T-helper 9 cell (primary cell): ENCODE data around the gene SLC12A8.
A peak's percentile ranks its signal among the peaks of the same experiment; 100 is the strongest.

ENCODE experiments used
- DNase-seq: peaks from one replicate; pipeline ENCODE4 v3.0.0-alpha.2; 2020

SLC12A8 gene

DNA sequence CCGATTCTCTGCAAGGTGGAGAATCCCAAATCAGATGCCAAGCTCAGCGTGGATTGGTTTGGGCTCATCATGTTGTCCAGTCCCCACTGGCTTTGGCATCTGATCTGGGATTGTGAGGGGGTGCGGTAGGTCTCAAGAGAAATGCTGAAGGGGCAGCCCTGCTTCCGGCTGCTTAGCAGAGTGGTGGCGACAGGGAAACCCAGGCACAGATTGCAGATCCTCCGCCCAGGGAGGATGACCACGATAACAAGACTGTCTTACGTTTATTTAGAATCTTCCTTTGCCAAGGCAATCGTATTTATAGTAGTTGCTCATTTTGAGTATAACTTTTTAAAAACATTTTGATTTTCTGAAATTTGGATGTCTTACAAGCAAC, 61.1 kb downstream of the SLC12A8 start:
- DNase-seq = no peak

DNA sequence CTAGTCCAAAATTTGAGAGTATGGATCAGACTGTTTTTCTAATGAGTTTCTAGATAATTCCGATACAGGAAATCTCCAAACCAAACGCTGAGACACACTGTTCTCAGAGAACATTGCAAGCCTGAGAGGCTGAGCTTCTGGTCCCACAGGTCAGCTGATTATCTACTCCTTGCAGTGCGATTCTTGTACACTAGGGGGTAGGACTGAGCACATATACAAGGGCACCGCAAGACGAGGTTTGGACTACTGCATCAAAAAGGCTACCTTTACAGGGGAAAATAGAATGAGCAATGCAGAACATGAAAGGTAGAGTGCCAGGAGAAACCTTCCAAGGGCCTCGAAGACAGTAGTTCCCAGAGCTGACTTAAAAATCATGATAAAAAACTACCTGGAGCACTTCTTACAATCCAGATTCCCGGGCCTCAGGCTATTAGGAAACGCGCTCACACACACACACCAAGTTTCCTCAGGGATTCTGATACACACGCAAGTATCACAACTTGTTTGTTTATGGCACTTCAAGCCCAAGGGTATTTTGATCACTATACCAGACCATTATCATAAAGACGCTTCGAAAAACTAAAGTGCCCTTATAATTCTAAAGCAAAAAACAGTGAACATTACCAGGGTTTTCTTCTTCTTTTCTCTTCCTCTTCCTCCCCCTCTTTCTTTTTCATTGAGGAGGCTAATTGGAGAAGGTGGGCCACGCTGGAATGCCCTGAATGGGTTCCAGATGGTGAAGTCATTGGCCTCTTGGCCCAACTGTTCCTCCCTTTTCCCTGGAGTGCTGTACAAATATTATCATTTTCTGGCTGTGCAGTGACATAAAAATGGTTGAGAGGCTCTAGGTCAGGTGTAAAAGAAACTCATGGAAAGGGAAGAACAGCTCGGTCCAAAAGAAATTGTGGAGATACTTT, 61.8 kb downstream of the SLC12A8 start:
- peak; percentile 21 for DNase-seq

DNA sequence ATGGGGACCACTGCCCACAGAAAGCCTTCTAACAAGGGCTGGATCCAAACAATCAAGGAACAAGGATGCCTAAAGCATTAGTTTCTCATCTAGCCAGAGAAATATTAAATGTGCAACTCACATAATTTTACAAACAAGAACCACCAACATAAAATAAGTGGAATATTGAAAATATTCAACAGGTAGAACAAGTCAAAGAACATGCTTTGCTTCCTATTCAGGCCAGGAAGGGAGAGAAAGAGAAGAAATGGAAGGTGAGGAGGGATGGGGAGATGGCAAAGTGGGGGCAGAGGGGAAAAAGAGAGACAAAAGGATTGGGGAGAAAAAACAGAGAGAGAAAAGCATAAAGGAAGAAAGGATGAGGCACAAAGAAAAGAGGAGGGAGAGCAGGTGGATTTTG, 63.1 kb downstream of the SLC12A8 start:
- no peak for DNase-seq

DNA sequence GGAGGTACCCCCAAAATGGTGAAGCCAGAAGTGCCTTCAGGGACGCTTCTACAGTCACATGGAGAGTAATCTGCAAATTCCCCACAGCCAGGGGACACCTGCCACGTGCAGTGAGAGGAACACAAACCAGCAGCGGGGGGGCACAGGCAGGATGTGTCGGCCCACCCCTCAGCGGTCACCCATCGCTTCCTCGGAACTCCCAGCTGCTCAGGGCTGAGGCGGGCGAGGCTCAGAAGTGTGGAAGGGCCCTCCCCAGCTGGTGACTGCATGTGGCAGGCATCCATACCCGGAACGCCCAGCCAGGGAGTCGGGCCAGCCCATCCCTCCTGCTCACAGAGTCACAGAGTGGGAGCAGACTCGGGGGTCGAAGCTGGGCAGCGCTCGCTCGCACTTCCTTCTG, 63.7 kb downstream of the SLC12A8 start:
- DNase-seq = no peak

DNA sequence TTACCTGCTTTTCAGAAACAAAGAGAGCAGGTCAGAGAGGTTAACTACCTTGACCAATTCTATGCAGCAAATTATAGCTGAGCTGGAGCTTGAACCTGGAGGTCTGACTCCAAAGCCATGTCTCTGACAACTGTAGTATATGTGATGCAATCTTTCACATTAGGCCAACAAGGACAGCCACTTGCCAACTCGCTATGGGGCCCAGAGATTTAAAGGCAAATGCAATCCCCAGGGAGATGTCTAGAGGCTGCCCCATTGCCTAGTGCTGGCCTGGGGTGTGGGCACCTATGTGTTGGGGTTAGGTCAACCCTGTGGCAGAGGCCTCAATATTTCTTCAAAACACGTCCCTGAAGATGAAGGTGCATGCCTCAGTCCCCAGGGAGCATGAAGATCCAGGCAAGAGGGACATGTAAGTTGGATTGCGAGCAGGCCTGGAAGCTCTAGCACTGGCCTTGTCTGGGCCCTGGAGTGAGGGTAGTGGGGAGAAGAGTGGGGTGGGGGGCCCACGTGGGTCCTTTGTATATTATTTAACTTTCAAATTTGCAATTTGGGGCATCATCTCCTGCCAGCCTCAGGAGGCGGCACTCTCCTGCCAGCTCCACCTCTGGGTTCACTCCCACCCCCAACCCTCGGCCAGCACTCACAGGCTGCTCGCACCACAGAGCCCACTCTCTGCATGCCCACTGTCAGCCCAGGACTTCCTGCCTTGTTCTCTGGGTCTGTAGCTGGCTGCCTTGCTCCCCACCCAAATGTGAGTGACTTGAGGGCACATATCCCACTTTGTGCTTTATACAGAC, 64.3 kb downstream of the SLC12A8 start:
- DNase-seq = no peak

DNA sequence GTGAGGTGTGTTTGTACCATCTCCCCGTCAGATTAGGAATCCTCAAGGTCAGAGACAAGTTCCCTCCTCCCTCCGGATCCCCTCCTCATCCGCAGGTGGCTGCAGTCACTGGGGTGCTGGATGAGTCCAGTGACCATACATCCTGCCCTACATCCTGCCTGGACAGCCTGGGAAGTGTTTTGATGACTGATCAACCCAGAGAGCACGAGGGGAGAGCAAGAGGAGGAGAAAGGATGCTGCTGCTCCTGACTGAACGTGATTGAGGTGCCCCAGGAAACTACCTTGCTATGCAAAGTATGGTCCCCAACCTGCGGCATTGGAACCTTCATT, 65.1 kb downstream of the SLC12A8 start:
- no peak for DNase-seq

DNA sequence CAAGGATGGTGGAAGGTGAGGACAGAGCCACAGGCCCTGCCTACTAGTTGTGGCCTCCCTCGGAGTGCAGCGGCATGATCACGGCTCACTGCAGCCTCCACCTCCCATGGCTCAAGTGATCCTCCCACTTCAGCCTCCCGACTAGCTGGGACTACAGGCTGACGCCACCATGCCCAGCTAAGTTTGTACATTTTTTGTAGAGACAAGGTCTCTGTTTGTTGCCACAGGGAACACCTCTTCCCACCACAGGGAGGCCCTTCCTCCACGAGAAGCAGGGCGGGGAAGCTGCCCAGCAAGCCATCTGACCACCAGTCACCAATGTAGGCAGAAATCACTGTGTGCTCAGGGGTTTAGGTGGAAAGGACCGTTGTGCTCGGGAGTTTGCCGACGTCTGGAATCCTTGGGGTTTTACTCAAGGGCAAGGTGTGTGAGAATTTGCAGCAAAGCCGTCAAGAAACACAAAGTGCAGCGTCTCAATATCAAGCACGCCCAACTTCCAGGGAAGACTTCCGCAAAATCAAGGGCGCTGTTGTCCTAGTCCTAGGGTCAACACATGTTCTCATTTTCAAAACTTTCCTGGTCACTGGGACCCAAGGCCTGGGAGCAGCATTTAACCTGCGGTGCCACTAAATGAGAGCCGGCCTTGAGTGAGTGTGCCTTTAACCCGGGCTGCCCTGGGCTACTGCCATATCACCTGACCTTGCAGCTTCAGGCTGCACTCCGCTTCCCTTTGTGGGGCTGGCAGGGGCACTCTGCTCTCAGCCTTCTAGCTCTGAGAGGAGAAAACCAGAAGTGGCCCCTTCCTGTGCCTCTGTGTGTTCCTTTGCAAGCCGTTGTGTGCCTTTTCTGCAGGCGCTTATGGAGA, 65.7 kb downstream of the SLC12A8 start:
- DNase-seq = no peak

DNA sequence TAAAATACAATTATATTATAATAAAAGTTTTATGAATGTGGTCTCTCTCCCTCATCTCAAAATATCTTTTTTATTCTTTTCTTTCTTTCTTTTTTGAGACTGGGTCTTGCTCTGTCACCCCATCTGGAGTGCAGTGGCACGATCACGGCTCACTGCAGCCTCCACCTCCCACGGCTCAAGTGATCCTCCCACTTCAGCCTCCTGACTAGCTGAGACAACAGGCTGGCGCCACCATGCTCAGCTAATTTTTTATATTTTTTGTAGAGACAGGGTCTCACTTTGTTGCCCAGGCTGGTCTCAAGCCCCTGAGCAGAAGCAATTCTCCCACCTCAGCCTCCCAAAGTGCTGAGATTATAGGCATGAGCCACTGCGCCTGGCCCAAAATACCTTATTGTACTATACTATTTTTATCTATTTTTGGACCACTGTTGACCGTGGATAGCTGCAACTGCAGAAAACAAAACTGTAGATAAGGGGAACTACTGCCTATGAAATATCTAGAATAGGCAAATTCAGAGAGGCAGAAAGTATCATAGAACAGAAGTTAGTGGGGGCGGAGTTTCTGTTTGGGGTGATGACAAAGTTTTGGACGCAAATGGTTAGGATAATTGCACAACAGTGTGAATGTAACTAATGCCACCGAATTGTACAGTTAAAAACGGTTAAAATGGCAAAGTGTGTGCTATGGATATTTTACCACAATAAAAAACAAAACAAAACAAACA, 66.6 kb downstream of the SLC12A8 start:
- no peak for DNase-seq

DNA sequence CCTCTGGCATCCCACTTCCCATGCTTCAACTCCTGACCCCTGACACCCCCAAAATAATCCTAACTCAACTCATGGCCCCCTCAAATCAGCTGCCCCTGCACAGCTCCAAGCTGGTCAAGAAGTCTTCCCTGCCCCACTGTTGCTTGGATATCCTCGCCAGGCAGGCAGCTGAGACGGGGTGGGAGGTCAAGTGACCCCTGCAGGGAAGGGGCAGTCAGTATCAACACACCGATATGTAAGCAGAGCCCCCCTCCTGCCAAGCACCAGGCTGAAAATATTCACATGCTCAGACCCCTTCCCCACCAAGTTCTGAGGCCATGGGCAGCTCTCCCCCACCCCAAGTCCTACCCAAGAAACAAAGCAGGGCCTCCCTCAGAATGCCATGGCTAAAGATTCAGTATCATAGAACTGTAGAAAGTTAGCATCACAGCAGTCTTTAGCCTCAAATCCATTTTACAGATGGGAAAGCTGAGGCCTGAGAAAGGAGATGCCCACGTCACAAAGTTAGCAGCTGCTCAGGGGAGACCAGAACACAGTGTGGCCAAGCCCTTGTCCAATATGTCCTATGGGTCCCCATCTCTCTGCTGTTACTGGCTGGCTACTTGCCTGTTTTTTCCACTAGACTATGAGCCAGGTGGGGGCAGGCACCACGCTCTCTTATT, 67.8 kb downstream of the SLC12A8 start:
- DNase-seq = no peak

DNA sequence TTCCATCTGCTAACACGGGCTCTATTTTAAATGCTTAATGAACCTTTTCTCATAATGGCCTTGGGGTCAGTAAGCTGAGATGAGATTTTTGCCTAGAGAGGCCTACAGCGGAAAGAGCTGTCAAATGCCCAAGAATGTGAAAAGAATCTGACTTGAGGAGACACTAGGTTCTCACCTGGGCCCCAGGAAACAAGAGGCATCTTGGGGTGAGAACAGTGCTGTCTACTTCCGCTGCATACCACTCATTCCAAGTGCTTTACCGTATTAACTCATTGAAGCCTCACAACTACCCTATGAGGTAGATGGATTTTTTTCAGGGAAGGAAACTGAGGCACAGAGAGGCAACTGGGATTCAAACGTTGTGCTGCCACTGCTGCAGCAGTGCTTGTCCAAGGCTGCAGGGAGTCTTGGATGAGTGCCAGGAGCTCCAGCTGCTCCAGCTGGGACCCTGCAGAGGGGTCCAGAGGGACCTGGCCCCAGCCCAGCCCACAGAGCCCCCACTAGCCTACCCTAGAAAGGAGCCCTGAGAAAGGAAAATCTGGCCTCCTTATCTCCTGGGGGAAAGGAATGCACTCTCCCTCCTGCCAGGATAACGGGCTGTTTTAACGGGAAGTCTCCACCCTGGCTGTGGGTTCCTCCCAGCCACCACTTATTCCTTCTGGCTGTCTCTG, 68.4 kb downstream of the SLC12A8 start:
- DNase-seq = no peak

DNA sequence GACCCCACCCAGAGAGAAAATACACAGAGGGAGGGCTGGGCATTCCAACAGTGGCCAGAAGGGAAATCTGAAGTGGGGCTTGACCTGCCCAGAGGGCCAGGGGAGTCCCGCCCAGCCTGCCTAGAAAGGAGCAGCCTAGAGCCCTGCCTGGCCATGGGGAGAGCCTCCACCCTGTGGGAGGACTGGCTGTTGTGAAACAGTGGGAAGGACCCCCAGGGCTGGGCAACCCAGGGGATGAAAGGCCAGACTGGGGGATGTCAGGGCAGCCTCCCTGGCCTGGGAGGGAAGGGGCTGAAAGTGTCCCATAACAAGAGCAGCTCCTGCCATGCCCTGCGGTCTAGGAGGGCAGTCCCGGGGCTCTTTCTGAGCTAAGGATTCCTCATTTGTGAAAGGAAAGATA, 69.0 kb downstream of the SLC12A8 start:
- no peak for DNase-seq

DNA sequence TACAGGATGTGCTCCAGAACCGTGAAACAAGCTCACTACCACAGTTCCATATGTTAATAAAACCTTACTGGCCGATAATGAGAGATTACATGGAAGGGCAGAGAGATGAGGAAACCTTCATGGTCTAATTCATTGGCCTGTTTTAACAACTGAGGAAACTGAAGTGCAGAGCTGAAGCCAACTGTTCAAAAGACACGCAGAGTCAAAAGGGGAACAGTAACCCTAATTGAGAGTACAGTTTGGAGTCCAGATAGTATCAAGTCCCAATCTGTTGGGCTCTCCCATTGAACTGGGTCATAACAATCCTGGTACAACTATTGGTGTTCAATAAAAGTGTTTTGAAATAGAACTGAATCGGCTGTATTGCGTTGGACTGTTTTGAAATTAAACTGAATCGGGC, 69.6 kb downstream of the SLC12A8 start:
- DNase-seq = no peak

DNA sequence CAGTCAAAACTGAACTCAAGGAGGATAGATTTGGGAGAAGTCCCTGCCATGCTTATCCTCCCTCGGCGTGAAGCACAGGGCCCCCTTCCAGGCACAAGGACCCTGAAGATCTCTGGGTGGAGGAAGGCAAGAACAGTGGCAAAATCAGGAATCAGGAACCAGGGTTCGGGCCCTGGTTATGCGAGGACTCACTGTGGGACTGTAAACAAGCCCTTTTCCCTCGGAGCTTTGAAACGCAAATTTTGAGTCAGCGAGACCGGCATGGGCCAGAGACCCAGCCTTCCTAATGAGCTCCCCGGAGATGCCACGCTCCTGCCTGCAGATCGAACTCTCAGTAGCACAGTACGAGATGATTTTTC, 70.1 kb downstream of the SLC12A8 start:
- DNase-seq = no peak

DNA sequence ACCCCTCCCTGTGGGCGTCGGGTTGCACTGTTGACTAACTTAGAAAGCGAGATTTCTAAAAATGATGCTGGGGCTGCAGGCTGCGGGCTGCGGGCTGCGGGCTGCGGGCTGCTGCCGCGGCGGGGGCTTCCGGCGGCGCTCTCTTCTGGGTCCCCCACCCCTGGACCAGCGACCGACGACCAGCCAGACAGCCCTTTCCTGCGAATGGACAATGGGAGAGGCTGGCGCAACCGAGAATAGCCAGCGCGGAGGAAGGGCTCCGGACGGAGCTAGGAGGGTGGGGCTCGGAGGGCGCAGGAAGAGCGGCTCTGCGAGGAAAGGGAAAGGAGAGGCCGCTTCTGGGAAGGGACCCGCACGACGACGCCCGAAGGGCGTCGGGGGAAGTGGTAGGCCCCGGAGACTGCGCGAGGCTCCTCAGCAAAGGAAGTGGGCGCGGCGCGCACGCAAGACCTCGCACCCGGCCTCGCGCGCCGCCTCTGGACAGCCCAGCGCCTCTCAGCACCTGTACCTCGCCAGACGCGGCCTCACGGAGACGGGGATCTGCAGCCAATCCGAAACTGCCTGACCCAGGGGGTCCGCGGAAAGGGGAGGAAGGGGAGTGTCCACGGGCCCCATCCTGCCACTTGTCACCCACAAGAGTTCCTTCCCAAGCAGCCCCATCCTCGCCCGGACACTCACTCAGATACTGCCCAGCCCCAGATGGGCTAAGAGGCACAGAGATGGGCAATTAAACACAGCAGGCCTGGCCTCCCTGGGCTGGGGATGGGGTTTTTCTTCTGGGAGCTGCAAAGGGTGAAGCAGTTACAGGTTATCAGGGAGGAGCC, 70.7 kb downstream of the SLC12A8 start:
- peak; percentile 38 for DNase-seq

DNA sequence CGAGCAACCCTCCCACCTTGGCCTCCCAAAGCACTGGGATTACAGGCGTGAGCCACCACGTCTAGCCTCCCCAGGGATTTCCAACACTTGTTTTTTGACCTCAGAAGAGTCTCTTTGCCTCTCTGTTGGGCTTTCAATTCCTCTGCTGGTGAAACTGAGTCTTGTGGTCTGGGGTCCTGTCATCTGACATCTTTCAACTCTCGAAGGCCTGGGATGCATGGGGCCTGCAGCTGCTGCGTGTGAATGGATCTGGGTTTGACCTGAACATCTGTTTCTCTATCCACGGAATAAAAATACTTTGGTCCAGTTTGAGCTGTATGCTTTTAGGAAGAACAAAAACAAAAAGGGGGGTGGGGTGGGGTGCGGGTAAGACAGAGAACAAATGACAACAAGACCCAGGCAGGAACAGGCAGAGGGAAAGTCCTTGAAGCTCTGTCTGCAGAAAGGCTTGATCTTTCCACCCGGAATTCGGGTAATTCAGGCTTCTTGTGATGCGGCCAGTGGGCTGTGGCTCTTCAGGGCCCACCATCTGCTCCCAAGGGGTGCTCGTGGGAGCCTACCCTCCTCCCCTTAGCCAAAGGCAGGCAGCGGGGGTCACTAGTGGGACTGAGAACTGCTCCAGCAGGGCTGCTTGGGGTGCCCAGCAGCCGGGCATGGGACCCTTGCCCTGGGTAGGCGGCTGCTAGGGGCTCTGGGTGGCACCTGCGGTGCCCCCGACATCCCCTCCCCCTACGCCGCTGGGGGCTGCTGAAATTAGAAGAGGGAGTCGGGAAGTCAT, 71.5 kb downstream of the SLC12A8 start:
- no peak for DNase-seq

DNA sequence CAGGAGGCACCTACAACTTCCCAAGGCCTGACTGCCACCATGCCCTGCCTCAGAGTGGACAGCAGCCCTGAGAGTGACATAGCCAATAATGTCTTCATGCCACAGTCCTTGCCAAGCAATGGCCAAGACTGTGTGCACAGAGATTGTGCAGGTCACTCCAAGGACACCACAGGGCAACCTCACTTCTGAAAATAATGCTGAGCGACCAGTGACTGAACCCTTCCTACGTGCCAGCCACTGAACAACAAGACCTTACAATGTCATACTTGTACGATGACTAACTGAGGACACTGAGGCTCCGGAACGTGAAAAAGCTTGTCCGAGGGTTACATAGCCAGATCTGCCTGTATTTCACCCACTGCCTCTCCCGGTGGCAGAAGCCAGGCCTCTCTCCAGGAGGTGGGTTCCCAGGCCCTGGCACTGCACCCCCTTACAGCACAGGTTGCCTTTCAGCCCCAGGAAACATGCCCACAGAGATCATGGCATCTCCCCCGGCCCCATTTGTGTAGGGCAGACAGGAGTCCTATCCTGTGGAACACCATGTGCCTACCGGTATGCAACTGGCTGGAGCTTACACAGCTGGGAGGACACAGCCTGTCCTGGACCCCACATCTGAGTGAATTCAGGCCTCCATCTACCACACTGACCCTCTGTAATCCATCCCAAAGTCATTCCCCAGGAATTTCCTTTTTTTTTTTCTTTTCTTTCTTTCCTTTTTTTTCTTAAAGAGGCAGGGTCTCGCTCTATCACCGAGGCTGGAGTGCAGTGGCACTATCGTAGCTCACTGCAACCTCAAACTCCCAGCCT, 72.3 kb downstream of the SLC12A8 start:
- DNase-seq = no peak

DNA sequence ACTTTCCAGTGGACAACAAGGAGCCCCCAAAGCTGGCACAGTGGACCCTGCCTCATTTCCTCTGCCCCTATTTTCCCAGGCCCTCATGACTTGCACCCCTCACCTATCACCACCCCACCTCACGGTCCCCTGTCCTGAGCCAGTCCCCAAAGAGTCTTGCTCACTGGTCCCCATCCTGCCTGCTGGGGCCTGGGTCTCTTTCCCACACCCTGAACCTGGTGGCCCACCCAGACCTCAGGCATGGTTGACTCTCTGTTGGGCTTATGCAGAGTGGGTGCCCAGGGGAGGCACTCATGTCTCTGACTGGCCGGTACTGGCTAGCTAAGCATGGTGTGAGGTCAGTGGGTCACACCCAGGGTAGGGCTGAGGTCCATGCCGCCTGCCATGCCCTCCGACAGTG, 73.2 kb downstream of the SLC12A8 start:
- DNase-seq = no peak

DNA sequence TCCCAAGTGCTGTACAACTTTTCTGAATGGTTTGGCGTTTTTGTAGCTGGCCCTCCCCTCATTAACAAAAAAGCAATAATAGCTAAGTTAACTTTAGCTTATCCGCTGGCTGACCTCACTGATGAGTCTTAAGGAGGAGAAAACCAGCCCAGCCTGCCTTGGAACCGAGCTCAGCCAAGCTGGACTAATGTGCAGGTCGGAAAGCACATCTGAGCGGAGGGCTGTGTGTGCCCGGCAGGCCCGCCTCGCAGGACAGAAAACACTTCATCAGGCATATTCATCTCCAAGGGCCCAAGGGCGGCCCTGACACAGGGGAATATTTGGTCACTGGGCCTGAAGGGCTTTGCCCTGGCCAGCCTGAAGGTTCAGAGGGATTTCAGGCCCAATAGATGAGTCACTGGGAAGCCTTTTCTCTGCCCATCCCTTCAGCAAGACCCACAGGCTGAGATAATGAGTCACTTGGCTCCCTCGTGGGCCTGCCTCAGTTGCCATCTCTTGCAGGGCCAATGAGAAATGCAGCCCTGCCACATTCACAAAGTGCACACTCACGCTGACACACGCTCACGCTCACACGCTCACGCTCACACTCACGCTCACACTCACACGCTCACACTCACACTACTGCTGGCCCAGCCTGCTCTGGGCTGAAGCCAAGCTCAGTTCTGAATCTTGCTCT, 75.1 kb downstream of the SLC12A8 start:
- DNase-seq = no peak
